Measurements from ENCODE around the gene HES4. TPM values are rescaled to one million over a fixed set of nuclear protein-coding genes. Genes with fewer than 3 reads are reported as not detected.
A peak's percentile ranks its signal among the peaks of the same experiment; 100 is the strongest.

HES4 gene
- total and polyA plus RNA-seq, 2 of the 13 experiments (the other 11 are each of a cell fraction or from before 2014, with no cell fraction given), result 8.8 to 10.6 TPM

GRCh38 chr1:1013105-1013921 lies 13.4 kb upstream of the HES4 start, which contains the start of gene ISG15 (continued):
- TF ChIP-seq ZGPAT (CRISPR knock-in tag; IDR thresholded peaks at IDR 0.05), result peak; percentile 28; the same call in 1 of the 2 replicates
- TF ChIP-seq PAXIP1 (CRISPR knock-in tag; conservative IDR thresholded peaks at IDR 0.05), result peak; percentile 25; the same call in 1 of the 2 replicates
- peak; percentile 55 for TF ChIP-seq ZNF331 (CRISPR knock-in tag; IDR thresholded peaks at IDR 0.05)
- peak; percentile 35; the same call in 1 of the 2 replicates for TF ChIP-seq YEATS2 (CRISPR knock-in tag; IDR thresholded peaks at IDR 0.05; ENCODE audit: borderline replicate concordance)
- no peak for TF ChIP-seq ZIK1 (CRISPR knock-in tag; IDR thresholded peaks at IDR 0.05; ENCODE audit: borderline replicate concordance, low read depth)
- peak; percentile 84; the same call in 1 of the 2 replicates for TF ChIP-seq ZBTB25 (CRISPR knock-in tag; IDR thresholded peaks at IDR 0.05)
- TF ChIP-seq MXD1 (CRISPR knock-in tag; IDR thresholded peaks at IDR 0.05), result peak; percentile 70
- no peak for TF ChIP-seq GABPA (IDR thresholded peaks at IDR 0.05; ENCODE audit: low read depth, low read length)
- peak; percentile 31; the same call in 1 of the 2 replicates for TF ChIP-seq GABPA (CRISPR knock-in tag; IDR thresholded peaks at IDR 0.05; ENCODE audit: low read depth)
- TF ChIP-seq HMGXB4 (CRISPR knock-in tag; IDR thresholded peaks at IDR 0.05; ENCODE audit: borderline replicate concordance in 1 of 2, low read depth in 1 of 2), result peak; percentile 5 to 43; a peak in 3 of 4 replicates
- peak; percentile 18; the same call in 1 of the 2 replicates for TF ChIP-seq ZNF143 (CRISPR knock-in tag; IDR thresholded peaks at IDR 0.05)
- TF ChIP-seq IKZF4 (CRISPR knock-in tag; IDR thresholded peaks at IDR 0.05; ENCODE audit: borderline replicate concordance, low read depth, not compliant biosample characterization), result peak; percentile 27
- TF ChIP-seq ETV6 (CRISPR knock-in tag; conservative IDR thresholded peaks at IDR 0.05), result no peak
- TF ChIP-seq ZMAT3 (CRISPR knock-in tag; conservative IDR thresholded peaks at IDR 0.05), result peak; percentile 53; the same call in 1 of the 2 replicates
- no peak for TF ChIP-seq SKIL (CRISPR knock-in tag; IDR thresholded peaks at IDR 0.05; ENCODE audit: borderline replicate concordance)
- TF ChIP-seq ZBTB7A (CRISPR knock-in tag; IDR thresholded peaks at IDR 0.05), result peak; percentile 64; the same call in 1 of the 2 replicates
- TF ChIP-seq KAT7 (CRISPR knock-in tag; IDR thresholded peaks at IDR 0.05; ENCODE audit: borderline replicate concordance), result 0 out of 2 replicates have a peak, but pooled peaks have one; percentile 17

All from HepG2 (cell line).